ENCODE results near the gene CFAP210. TPM values are rescaled to one million over a fixed set of nuclear protein-coding genes. Genes with fewer than 3 reads are reported as not detected.

The CFAP210 gene
- total RNA-seq, 1 experiment from 2014 or later = not detected

DNA sequence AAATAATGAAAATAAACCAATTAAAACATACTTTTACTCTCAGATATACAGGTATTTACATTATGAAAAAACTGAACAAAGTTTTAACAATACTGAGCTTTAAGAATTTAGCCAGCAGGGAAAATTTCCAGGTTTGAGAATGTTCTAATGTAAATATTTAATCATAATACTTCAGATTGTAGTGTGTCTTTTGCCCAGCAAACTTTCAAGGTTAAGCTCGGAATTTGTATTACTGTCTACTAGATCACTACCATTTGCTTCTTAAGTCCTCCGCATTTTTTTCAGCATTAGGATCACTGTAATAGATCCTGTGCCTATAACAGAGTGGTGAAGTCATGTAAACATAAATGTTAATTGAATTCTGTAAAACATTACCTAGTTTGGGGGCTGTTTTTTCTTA, 52.7 kb downstream of the CFAP210 start (continued):
- no peak for TF ChIP-seq ZNF274 (IDR thresholded peaks at IDR 0.05; ENCODE audit: low read depth, low read length)
- no peak for TF ChIP-seq SIN3A (IDR thresholded peaks at IDR 0.05; ENCODE audit: low read depth)
- no peak for TF ChIP-seq POLR2AphosphoS5 (IDR thresholded peaks at IDR 0.05; ENCODE audit: low read depth, low read length)
- TF ChIP-seq CBX3 (IDR thresholded peaks at IDR 0.05; ENCODE audit: low read depth) = no peak

DNA sequence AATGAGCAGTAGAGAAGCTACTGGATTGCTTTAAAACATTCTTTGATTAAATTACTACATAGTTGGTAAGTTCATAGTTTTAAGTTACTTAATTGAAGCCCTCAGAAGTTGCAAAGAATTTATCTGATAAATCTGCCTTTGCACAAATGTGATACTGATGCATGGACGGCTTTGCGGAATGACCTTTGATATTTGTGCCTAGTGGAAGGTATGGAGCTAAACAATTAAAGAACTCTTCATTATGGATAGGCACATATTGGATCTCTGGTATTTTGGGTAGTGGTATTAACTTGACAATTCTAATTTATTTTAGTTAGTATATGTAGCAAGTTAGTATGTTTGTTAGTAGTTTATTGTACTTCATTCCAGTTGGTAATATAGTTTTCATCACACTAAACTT, 54.1 kb downstream of the CFAP210 start:
- no peak overlapping the region for H3K9ac ChIP-seq (ENCODE audit: low read length)
- BruUV-seq (replicated peaks) = no TSS peak
- peaks cover 22 to 24% of the 10 kb centered on the region in 2 experiments; a peak in 3 of 4 replicates for H3K36me3 ChIP-seq (ENCODE audit: control insufficient read depth in 1 of 2, insufficient read depth in 2 of 2, low read length in 2 of 2)
- CTCF ChIA-PET = no interaction called here
- H3K9me2 ChIP-seq (ENCODE audit: insufficient read depth) = no peaks in the 10 kb centered on the region
- RAD21 ChIA-PET (ENCODE audit: low non-redundant PET in 1 of 2, low total read pairs in 2 of 2, uncharacterized antibody in 2 of 2, unreplicated experiment in 2 of 2) = no interaction called here
- DNase-seq (ENCODE audit: low read depth, low spot score) (no peak), ATAC-seq (no peak)
- intact Hi-C loops (cut with micrococcal nuclease) = no loop called here
- TF ChIP-seq, protein P1, sequence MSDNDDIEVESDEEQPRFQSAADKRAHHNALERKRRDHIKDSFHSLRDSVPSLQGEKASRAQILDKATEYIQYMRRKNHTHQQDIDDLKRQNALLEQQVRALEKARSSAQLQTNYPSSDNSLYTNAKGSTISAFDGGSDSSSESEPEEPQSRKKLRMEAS (IDR thresholded peaks at IDR 0.05) = no peak
- TF ChIP-seq SP1 (IDR thresholded peaks at IDR 0.05; ENCODE audit: low read depth) (no peak), FOSL1 (IDR thresholded peaks at IDR 0.05; ENCODE audit: low read depth) (no peak)
- H3K9me3 ChIP-seq (ENCODE audit: control insufficient read depth in 1 of 2, insufficient read depth in 1 of 2, low read depth in 1 of 2, low read length in 2 of 2) = no peaks in the 10 kb centered on the region
- no peak overlapping the region for H3K4me2 ChIP-seq (ENCODE audit: low read length)
- no peaks in the 10 kb centered on the region for H3K27me3 ChIP-seq (ENCODE audit: insufficient read depth, low read length)
- 0 out of 2 replicates have a peak, but pooled peaks cover 7% of the 10 kb centered on the region for H3K79me2 ChIP-seq (ENCODE audit: insufficient read depth, low read length)
- H3K4me1 ChIP-seq (ENCODE audit: control insufficient read depth in 1 of 2, insufficient read depth in 2 of 2, low read length in 2 of 2) = no peaks in the 10 kb centered on the region
- POLR2A ChIA-PET = interaction anchor here (1.2 kb wide), 1 partner anchor 10 kb away, joined by 3 read pairs; no protein-coding TSS in a partner anchor
- H4K20me1 ChIP-seq (ENCODE audit: insufficient read depth) = no peaks in the 10 kb centered on the region
- H2AFZ ChIP-seq (ENCODE audit: low read depth, low read length, poor library complexity, severe bottlenecking) = no peak overlapping the region
- no peak overlapping the region for H3K4me3 ChIP-seq (replicated peaks in 1 of 2; ENCODE audit: low read depth in 1 of 2, low read length in 2 of 2)
- H3K27ac ChIP-seq (ENCODE audit: low read depth, low read length) = no peak overlapping the region

DNA sequence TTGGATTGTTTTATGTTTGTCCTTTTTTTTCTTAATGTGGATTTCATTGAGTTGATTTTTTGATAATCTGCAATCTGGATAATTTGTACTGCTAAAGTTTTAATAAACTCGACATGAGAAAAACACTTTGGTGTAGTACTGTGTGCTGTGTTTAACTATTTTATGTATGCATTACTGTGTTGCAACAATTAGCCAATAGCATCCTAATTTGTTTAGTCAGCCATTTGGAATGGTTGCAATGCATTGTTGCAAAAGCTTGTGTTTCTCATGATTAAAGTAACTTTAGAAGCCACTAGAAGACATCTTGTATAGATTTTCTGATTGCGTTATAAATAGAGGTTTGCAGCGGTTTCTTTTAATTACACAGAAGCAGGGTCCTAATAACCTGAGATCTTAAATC, 56.6 kb downstream of the CFAP210 start:
- ChIA-PET RAD21 (ENCODE audit: low non-redundant PET in 1 of 2, low total read pairs in 2 of 2, uncharacterized antibody in 2 of 2, unreplicated experiment in 2 of 2) (no interaction called here), POLR2A (no interaction called here), CTCF (no interaction called here)
- no peak for ATAC-seq
- Histone ChIP-seq H3K27me3 (ENCODE audit: insufficient read depth, low read length) (no peaks in the 10 kb centered on the region), H3K9me3 (ENCODE audit: control insufficient read depth in 1 of 2, insufficient read depth in 1 of 2, low read depth in 1 of 2, low read length in 2 of 2) (no peaks in the 10 kb centered on the region), H3K79me2 (ENCODE audit: insufficient read depth, low read length) (0 out of 2 replicates have a peak, but pooled peaks cover 7% of the 10 kb centered on the region), H3K4me2 (ENCODE audit: low read length) (no peak overlapping the region), H2AFZ (ENCODE audit: low read depth, low read length, poor library complexity, severe bottlenecking) (no peak overlapping the region), H3K36me3 (ENCODE audit: control insufficient read depth in 1 of 2, insufficient read depth in 2 of 2, low read length in 2 of 2) (peaks cover 27 to 37% of the 10 kb centered on the region in 2 experiments), H3K4me1 (ENCODE audit: control insufficient read depth in 1 of 2, insufficient read depth in 2 of 2, low read length in 2 of 2) (no peaks in the 10 kb centered on the region), H3K9me2 (ENCODE audit: insufficient read depth) (no peaks in the 10 kb centered on the region), H4K20me1 (ENCODE audit: insufficient read depth) (no peaks in the 10 kb centered on the region), H3K4me3 (replicated peaks in 1 of 2; ENCODE audit: low read depth in 1 of 2, low read length in 2 of 2) (no peak overlapping the region), H3K9ac (ENCODE audit: low read length) (no peak overlapping the region), H3K27ac (ENCODE audit: low read depth, low read length) (no peak overlapping the region)
- DNase-seq (ENCODE audit: low read depth, low spot score) = no peak
- intact Hi-C loops (cut with micrococcal nuclease) = no loop called here
- no TSS peak for BruUV-seq (replicated peaks)
- TF ChIP-seq EZH2 (IDR thresholded peaks at IDR 0.05) (no peak), CBX3 (IDR thresholded peaks at IDR 0.05; ENCODE audit: low read depth) (no peak), FOSL1 (IDR thresholded peaks at IDR 0.05; ENCODE audit: low read depth) (no peak), POLR2AphosphoS5 (IDR thresholded peaks at IDR 0.05; ENCODE audit: low read depth, low read length) (no peak), JUND (IDR thresholded peaks at IDR 0.05) (no peak), CEBPB (IDR thresholded peaks at IDR 0.05; ENCODE audit: low read depth) (no peak)
- TF ChIP-seq, protein P2, sequence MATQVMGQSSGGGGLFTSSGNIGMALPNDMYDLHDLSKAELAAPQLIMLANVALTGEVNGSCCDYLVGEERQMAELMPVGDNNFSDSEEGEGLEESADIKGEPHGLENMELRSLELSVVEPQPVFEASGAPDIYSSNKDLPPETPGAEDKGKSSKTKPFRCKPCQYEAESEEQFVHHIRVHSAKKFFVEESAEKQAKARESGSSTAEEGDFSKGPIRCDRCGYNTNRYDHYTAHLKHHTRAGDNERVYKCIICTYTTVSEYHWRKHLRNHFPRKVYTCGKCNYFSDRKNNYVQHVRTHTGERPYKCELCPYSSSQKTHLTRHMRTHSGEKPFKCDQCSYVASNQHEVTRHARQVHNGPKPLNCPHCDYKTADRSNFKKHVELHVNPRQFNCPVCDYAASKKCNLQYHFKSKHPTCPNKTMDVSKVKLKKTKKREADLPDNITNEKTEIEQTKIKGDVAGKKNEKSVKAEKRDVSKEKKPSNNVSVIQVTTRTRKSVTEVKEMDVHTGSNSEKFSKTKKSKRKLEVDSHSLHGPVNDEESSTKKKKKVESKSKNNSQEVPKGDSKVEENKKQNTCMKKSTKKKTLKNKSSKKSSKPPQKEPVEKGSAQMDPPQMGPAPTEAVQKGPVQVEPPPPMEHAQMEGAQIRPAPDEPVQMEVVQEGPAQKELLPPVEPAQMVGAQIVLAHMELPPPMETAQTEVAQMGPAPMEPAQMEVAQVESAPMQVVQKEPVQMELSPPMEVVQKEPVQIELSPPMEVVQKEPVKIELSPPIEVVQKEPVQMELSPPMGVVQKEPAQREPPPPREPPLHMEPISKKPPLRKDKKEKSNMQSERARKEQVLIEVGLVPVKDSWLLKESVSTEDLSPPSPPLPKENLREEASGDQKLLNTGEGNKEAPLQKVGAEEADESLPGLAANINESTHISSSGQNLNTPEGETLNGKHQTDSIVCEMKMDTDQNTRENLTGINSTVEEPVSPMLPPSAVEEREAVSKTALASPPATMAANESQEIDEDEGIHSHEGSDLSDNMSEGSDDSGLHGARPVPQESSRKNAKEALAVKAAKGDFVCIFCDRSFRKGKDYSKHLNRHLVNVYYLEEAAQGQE (IDR thresholded peaks at IDR 0.05; ENCODE audit: low read depth) = no peak

Data from HCT116 (cell line).